Amniotic stem cell (primary cell): ENCODE results near the gene DHX34.

Experiments
- DNase-seq: peaks from one replicate; lab custom pipeline; 2025; lab: John Stamatoyannopoulos, UW

Gene DHX34

DNA sequence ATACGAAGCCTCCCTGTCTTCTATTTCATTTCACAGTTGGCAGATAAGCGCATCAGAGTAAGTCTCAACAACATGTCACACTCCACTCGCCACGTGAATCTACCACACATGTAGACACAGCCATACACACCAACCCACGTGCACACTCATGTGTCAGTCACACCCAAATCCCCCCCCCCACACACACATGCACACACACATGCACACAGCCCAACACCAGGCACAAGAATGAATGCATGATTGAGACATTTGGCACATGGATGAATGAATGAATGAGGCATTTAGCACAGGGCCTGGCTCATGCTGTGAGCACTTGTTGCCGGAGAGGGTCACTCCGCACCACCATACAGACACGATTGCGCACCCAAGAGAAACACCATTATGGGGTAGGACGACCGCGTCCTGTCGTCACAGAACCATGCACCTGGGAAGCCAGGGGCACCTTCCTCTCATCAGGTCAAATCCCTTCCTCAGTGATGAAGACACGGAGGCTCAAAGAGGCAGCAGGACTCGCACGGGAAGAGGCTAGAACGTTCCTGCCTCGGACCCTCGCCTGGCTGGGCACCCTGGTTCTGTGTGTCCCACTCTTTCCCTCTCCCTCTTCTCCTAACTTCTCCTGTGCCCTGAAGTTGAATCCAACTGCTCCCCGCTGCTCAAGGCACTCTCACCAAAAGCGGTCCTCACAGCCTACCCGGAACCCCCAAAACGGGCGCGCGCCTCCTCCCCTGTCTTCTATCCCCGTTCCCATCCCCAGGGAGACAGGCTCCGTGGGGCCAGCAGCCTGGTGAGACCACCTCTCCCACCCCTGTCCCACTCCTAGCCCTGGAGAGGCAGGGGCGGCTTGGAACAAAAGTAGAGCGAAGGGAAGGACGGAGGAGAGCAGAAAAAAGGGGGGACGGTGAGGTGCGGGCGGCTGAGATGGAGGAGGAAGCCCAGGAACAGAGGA lies 68.9 kb downstream of the DHX34 start:
- DNase-seq: no peak

DNA sequence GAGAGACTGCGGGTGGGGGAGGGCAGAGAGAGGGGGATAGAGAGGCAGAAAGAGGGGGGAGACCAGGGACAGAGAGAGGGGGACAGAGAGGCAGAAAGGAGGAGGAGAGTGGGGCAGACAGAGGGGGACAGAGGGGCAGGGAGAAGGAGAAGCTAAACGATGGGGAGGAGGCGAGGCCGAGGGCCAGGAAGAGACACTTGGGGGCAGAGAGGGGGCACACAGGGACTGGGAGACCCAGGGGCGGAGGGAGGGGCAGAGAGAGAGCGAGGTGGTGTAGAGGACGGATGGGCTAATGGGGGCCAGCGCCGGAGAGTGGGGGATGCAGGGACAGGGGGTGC lies 69.5 kb downstream of the DHX34 start:
- no peak for DNase-seq

DNA sequence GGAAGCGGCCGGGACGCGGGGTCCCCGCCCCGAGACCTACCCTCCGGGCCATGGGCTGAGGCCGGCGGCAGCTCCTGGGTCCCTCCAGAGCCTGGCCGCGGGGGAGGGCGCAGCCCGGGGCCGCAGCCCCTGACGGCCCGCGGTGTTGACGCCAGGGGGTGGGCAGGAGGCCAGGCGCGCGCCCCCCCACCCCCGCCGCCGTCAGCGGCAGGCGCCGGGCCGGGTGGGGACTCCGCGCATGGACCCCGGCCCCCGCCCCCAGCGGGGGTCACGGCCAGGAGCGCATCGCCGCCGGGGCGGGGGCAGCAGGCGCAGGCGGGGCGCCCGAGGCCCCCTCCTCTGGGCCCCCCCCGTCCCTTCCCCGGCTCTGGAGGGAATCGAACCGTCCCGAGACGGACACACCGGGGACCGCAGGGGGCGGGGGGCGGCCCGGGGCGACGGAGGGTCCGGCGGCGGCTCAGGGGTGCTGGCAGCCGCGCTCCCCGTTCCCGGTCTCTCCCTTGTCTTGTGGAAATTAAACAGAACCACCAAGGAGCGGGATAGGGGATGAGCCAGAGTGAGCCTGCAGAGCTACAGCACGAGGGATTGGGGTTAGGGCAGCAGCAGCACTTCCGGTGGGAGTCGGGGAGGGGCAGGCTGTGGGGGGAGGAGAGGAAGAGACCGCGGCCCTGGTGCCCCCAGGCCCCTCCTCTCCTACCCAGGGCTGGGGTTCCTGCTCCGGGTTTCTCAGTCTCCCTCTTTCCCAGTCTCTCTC lies 70.1 kb downstream of the DHX34 start, which contains the start of gene MEIS3:
TSS of gene MEIS3 (minus strand) at position 498 of the 754 bp plus-strand sequence. CDS start at position 52, 446 bp downstream.
- no peak for DNase-seq

DNA sequence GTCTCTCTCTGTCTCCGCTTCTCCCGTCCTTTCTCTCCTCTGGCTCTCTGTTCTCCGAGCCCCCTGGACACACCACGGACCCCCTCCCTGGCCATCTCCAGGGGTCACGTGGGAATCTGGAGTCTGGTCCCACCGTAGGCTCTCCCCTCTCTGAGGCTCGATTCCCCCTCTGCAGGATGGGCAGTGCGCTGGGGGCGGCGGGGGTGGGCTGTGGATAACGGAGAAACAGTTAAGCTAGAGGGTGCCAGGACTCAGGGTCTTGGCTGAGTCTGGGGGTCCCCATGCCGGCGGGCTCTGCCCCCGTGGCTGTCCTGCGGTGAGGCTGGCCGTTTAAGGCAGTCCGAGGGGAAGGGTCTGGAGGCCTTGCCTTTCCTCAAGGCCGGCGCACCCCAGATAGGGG lies 70.7 kb downstream of the DHX34 start:
- DNase-seq: no peak

DNA sequence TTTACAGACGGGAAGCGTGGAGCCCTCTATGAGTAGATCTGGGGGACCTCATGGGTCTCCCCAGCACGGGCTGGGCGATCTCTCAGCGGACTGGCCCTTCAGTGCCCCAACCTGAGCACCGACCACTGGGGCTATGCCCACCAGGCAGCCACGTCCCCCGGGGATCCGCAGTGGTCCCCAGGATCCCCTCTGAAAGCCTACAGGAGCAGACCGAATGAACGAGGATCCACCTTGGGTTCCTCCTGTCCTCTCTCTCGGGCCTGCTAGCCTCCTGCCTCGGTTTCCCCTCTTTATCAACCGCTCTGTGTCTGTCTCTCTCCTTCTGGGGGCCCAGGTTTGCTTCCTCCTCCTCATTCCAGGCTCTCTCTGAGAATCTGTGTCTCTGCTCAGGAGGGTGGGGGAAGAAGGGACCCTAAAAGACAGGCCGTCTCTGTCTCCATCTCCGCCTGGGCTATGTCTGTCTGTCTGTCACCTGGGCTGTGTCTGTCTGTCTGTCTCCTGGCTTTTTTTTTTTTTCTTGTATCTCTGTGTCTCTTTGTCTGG lies 72.2 kb downstream of the DHX34 start:
- DNase-seq: no peak

DNA sequence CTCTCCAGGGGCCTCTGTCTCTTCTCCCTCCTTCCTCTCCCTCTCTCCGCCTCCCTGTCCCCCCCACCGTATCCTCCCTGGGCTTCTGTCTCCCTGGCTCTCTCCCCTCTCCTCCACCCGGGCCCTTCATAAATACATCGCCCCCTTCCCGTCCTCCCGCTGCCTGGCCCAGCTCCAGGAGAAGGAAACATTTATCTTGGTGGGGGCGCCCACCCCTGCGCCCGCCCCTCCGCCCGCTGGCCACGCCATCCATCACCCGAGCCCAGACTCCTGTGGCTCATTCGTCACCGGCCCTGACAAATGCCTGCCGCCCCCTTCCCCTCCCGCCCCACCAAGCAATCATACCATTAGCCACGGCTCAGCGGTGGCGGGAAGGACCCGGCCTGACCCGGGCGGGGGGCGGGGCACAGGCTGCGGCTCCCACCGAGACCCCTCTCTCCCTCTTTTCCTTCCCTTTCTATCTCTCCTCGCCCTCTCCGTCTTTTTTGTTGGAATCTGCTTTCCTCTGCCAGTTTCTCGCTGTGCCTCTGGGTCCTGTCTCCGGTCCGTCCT lies 72.8 kb downstream of the DHX34 start:
- no peak for DNase-seq

DNA sequence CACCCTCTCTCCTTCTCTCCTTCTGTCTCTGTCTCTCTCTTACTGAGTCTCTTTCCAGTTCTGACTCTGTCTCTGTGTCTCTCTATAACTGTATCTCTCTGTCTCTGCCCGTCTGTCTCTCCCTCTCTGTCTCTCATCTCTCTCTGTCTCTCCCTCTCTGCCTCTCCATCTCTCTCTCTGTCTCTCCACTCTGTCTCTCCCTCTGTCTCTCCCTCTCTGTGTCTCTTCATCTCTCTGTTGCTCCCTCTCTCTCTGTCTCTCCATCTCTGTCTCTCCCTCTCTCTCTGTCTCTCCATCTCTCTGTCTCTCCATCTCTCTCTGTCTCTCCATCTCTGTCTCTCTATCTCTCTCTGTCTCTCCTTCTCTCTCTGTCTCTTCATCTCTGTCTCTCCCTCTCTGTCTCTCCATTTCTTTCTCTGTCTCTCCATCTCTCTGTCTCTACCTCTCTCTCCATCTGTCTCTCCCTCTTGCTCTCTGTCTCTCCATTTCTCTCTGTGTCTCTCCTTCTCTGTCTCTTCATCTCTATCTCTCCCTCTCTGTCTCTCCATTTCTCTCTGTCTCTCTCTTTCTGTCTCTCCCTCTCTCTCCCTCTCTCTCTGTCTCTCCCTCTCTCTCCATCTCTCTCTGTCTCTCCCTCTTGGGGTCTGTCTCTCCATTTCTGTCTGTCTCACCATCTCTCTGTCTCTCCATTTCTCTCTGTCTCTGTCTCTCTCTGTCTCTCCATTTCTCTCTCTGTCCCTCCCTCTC lies 73.5 kb downstream of the DHX34 start:
- DNase-seq: no peak

DNA sequence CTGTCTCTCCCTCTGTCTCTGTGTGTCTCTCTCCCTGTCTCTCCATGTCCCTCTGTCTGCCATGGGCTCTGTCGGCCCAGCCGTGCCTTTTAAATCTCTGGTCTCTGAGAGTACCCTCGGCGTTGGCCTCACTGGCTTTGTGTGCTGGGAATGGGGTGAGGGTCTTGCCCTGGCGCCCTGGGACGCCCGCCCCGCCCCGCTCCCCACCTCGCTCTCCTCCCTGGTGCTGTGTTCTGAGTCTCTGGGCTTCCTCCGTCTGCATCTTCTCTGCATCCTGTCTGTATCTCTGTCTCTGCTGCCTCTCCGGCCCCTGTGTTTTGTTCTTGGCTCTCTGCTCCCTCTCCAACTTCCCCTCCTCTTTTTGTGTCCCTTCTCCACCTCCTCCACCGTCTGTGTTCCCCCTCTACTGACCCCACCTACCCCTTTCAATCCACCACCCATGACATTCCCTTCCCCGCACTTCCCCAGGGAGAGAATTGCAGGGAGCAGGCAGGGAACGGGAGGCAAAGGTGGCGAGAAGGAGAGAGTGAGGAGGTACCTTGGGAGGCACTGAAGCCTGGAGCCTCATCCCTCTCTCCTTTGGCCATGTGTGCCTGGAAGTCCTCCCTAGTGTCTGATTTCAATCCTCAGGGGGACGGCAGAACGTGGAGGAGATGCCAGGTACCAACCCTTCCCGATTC lies 74.2 kb downstream of the DHX34 start:
- no peak for DNase-seq

DNA sequence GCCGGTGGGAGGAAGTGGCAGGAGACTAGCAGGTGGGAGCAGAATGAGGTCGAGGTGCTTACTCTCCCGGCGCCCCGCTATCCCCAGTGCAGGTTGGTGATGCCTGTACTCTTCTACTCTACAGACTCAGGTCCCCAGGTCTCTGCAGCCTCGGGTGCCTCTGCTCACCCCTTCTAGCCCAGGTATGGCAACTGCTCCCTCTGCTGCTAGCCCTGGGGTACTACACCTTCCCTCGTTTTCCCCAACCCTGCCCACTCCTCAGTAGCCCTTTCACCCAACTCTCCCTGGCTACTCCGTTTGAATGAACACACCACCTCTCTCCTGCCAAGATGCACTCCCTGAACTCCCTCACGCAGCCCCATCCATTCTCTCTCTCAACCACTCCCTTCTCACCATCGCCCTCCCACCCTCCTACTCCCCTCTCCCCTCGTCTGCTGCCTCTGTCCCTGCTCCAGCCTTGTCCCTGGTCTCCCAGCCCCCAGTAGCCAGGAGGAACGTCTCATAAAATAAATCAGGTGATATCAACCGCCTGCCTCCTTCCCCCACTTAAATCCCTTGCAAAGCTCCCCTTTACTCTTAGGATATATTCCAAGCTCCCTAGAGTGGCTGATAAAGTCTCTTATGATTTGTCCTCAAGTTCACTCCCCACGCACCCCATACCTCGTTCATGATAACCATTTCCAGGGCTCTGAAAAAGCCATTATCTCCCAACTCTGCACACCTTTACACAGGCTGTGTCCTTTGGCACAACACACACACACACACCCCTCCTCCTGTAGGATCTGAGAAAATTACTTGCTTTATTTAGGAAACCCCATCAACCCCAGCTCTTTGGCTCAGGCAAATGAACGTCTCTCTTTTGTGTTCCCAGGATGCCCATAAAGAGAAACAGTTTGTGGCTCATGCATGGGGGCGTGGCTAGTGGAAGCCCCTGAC lies 78.4 kb downstream of the DHX34 start:
- no peak for DNase-seq

DNA sequence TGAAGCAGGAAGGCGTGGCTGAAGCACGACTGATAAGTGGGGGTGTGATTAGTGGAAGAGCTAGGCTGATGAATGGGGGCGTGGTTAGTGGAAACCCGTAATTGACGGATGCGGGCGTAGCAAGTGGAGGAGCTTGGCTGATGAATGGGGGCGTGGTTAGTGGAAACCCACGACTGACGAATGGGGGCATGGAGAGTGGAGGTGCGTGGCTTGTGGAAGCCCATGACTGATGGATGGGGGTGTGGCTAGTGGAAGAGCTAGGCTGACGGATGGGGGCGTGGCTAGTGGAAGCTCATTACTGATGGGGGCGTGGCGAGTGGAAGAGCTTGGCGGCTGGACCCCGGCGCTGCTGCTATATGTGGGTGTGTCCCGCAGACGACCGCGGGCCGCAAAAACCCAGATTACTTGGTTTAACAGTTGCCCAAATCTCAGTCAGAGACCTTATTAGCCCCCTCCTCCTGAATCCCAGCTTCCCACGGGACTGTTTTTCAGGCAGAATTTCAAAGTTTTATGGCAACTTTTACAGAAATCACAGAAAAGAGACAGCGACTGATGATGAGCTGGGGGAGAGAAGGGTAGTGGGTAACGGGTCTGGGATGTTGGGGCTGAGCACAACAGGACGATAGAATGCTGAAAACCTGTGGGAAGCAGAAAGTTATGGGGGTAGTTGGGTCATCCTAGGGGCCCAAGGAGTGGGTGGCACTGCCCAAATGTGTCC lies 79.2 kb downstream of the DHX34 start:
- DNase-seq: peak; percentile 100

DNA sequence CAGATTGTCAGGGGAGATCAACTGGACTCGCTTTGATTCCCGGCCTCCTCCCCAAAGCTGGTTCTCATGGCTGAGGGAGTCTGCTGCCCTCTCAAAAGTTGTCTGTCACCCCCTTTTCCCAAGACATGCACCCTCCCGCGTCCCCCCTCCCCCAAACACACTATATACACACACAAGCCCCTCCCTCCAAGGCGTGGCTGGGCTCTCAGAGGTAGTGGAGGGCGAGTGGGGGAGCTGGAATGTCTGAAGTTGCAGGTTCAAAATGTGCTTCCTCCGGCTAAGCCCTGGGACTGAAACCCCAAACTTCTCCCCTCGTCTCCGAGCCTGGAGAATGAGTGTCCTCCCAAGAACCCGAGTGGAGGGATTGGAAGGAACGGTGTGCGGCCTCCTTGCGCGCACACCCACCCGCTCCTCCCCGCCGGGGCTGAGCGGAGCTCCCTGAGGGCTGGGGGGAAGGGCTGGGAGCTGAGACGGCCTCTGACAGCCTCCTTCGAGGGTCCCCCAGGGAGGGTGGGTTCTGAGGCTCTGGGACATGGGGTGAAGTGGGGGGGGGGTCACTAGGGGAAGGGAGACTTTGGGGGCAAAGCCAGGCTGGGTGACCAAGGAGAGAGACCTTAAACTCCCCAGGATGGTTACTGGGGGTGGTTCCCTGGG lies 80.2 kb downstream of the DHX34 start:
- no peak for DNase-seq

DNA sequence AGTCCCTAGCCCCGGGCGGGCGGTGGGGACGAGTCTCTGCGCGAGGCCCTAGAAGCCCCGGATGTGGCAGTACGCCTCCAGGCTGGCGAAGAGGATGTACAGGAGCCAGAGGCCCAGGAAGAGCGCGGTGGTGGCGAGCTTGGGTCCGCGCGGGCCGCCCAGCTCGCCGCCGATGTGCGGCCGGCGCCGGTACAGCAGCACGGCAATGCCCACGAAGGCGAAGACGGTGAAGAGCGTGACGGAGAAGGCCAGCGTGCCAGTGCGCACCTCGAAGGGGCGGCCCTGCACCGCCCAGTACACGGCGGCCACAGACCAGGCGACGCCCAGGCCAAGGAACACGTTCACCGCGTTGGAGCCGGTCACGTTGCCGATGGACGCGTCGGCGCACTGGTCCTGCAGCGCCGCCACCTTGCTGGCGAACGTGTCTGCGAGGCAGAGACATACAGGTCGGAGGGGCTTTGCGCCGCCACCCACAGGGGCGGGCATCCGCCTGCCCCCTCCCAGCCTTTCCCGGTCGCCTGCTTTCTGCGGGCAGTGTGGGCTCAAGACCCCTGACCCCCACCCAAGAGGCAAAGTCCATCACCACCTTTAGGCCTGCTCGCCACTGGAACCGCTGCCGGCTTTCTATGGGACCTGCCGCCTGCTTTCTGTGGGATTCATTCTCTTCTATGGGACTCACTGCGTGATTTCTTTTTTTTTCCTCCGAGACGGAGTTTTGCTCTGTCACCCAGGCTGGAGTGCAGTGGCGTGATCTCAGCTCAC lies 81.1 kb downstream of the DHX34 start:
- DNase-seq: no peak

DNA sequence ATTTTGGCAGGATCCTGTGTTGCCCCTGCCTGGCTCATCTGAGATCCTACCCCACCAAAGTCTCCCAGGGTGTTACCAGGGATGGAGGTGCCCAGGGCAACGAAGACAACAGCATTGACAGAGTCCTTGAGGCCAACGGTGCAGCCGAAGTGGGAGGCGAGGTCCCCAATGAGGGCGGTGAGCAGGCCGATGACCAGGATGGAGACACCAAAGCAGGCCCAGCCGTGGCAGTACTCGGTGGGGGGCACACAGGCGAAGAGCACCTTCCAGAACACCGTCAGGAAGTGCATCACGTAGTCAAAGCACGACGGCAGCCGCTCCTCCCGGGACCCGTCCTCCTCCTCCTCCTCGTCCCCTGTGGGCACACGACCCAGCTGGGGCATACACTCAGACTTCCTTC lies 83.0 kb downstream of the DHX34 start:
- DNase-seq: no peak
